Naive B cell (primary cell): Measurements from ENCODE around the gene ADGRG1. TPM values are rescaled to one million over a fixed set of nuclear protein-coding genes. Genes with fewer than 3 reads are reported as not detected.

Source experiments
- ATAC-seq, 2 donors: fragments of 150-1000 bp; cut with Tn5 transposase; 2 replicates each; pipeline ENCODE4 v1.10.0; 2021; ENCODE audit warnings: low read depth in 2 of 2, mild to moderate bottlenecking in 2 of 2, moderate library complexity in 2 of 2
- DNase-seq: peaks from one replicate; pipeline ENCODE4 v3.0.0; 2022
- H3K27ac Mint-ChIP-seq, 6 donors: one replicate each; pipeline ENCODE4 v1.8.0; 2020 to 2022; ENCODE audit warnings: mild to moderate bottlenecking in 6 of 6, mixed read lengths in 6 of 6, moderate library complexity in 5 of 6, inconsistent platforms in 2 of 6
- H3K27me3 Mint-ChIP-seq, 3 donors: one replicate each; pipeline ENCODE4 v1.8.0; 2021 to 2022; ENCODE audit warnings: mixed read lengths in 3 of 3, mild to moderate bottlenecking in 1 of 3
- H3K36me3 Mint-ChIP-seq, 2 donors: one replicate each; pipeline ENCODE4 v1.8.0; 2020 to 2022; ENCODE audit warnings: mixed read lengths in 2 of 2, inconsistent platforms in 1 of 2, mild to moderate bottlenecking in 1 of 2
- H3K4me1 Mint-ChIP-seq, 3 donors: one replicate each; pipeline ENCODE4 v1.8.0; 2020 to 2022; ENCODE audit warnings: mixed read lengths in 3 of 3, inconsistent platforms in 1 of 3, mild to moderate bottlenecking in 1 of 3, moderate library complexity in 1 of 3
- H3K4me3 Mint-ChIP-seq, 8 donors: one replicate each; pipeline ENCODE4 v1.8.0; 2020 to 2022; ENCODE audit warnings: mild to moderate bottlenecking in 8 of 8, mixed read lengths in 8 of 8, moderate library complexity in 8 of 8, inconsistent platforms in 2 of 8
- H3K9me3 Mint-ChIP-seq, 7 donors: one replicate each; pipeline ENCODE4 v1.8.0; 2020 to 2022; ENCODE audit warnings: mixed read lengths in 7 of 7, mild to moderate bottlenecking in 5 of 7, inconsistent platforms in 2 of 7, moderate library complexity in 1 of 7
- polyA plus RNA-seq, 6 donors: library from polyadenylated mRNA; unstranded; fragments of 300-500 nt; fragmentation: Illumina TruSeq; gene quantifications; one replicate each; pipeline ENCODE4 v1.2.3, GENCODE V29; 2021; ENCODE audit warnings: low read depth in 6 of 6

ADGRG1 gene
- polyA plus RNA-seq, 6 donors from 2014 or later = 0.17 to 0.72 (median 0.65) TPM; not detected in 1

DNA sequence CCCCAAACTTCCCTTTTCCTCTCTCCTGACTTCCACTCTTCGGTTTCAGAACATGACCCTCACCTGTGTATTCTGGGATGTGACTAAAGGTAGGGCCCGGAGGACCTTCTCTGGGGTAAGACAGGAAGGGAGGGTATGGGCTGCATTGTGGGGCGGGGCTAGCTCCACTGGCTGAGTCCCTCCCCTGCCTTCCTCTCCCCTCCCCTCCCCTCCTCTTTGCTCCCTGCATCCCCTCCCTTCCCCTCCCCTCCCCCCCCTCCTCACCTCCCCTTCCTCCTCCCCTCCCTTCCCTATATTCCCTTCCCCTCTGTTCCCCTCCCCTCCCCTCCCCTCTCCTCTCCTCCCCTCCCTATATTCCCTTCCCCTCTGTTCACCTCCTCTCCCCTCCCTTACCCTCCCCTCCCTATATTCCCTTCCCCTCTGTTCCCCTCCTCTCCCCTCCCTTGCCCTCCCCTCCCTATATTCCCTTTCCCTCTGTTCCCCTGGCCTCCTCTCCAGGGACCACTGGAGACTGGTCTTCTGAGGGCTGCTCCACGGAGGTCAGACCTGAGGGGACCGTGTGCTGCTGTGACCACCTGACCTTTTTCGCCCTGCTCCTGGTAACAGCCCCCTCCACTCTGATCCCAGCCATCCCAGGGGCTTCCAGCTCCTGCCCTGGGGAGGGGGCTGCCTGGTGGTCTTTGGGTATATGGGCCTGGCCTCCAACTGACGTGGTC is 51.5 kb downstream of the ADGRG1 start:
- H3K4me1 Mint-ChIP-seq = peaks cover 0 to 7% (median 0%) of the 10 kb centered on the region in 3 donors
- H3K9me3 Mint-ChIP-seq = no peaks in the 10 kb centered on the region
- peak overlapping the region in 2 of 6 donors; percentile 44 to 74 for H3K27ac Mint-ChIP-seq
- H3K4me3 Mint-ChIP-seq = no peak overlapping the region
- DNase-seq (no peak), ATAC-seq (no peak)
- no peaks in the 10 kb centered on the region for H3K27me3 Mint-ChIP-seq
- no peaks in the 10 kb centered on the region for H3K36me3 Mint-ChIP-seq

DNA sequence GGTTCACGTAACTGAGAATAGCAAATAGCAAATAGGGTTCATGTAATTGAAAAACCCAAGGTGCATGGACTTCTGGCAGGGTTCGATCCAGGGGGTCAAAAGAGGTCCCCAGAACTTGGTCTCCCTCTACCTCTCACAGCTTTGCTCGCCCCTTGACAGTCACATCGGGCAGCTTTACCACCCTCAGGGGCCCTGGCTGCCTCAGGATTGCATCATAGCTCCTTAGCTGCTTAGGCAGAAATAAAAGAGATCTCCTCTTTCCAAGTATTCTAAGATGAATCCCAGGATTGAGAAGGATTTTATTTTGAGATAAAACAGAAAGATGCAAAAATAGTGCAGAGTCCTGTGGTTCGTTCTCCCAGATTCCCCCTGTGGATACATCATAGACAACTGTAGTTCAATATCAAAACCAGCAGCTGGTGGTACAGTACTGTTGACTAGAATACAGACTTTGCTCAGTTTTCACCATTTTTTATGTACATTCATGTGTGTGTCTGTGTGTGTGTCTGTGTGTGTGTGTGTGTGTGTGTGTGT is 52.5 kb downstream of the ADGRG1 start:
- no peak overlapping the region for H3K27ac Mint-ChIP-seq
- peaks cover 0 to 7% (median 0%) of the 10 kb centered on the region in 3 donors for H3K4me1 Mint-ChIP-seq
- no peaks in the 10 kb centered on the region for H3K9me3 Mint-ChIP-seq
- ATAC-seq = no peak
- no peak overlapping the region for H3K4me3 Mint-ChIP-seq
- no peak for DNase-seq
- no peaks in the 10 kb centered on the region for H3K27me3 Mint-ChIP-seq
- H3K36me3 Mint-ChIP-seq = no peaks in the 10 kb centered on the region

DNA sequence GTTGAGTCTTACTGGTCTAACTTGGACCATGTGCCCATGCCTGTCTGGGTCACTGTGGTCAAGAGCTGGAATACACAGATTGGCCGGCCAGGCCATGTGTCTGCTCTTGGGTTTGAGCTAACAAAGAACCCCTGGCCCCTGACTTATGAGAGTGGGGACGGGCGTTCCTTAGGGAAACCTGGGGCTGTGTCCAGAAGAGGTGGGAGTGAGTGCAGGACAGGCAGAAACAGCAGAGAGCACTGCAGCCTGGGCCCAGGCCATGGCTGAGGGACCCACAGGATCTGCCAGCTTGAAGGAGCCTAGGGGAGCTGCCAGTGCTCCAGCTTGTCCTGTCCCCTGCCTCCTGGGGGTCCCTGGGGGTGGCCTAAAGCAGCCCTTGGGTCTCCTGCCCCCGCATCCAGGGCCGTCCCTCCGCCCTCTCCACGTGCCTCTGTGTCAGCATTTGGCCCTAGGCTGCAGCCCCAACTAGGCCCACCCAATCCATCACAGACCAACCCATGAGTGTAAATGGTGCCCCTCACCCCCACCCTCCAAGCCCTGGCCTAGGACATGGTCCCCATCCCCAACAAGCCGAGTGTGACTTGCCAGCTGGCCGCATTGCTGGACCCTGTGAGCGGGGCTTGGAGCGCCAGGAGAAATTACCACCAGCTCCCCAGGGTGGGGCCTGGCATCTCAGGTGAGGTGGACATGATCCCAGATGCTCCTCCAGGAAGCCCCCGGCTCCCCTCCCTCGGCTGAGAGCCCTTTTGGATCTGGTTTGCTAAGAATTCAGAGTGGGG is 53.7 kb downstream of the ADGRG1 start:
- Mint-ChIP-seq H3K4me1 (peaks cover 0 to 7% (median 0%) of the 10 kb centered on the region in 3 donors), H3K9me3 (no peaks in the 10 kb centered on the region), H3K36me3 (no peaks in the 10 kb centered on the region), H3K27ac (no peak overlapping the region), H3K4me3 (no peak overlapping the region), H3K27me3 (no peaks in the 10 kb centered on the region)
- no peak for DNase-seq
- ATAC-seq = no peak

DNA sequence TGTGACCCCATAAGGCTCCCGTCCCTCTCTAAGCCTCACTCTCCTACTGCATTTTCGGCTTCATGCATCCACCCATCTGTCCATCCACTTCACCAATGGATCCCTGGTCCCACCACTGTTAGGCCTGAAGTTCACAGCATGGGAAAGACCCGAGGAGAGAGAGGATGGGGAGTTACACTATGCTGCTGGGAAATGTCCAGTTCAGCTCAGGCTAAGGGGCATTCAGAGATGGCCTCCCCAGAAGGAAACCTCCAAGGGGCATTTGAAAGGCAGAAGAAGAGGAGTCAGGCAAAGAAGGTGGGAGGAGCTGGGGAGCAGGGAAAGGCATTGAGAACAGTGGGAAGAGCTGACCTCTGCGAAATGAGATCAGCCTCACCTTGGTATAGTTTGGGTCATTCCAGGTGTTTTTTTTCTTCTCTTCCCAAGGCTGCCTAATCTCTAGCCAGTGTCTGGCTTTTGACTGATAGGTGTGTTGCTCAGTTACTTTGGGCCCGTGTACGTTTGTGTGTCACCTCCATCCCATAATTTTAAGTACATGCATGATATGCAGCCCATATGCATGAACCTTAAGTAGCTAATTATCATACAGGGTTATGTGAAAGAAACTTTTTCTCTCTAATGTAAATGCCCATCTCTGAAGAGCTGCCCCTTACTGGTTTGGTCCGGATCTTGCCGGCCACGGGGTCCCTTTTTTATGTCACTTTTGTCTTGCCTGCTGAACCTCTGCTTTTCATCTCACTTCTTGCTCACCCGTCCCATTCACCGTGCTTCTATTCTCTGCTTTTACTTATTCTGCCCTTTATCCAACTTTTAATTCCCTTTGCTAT is 54.6 kb downstream of the ADGRG1 start:
- Mint-ChIP-seq H3K27me3 (no peaks in the 10 kb centered on the region), H3K27ac (no peak overlapping the region), H3K4me3 (no peak overlapping the region), H3K9me3 (no peaks in the 10 kb centered on the region), H3K36me3 (no peaks in the 10 kb centered on the region), H3K4me1 (peaks cover 0 to 7% (median 0%) of the 10 kb centered on the region in 3 donors)
- DNase-seq (no peak), ATAC-seq (no peak)

DNA sequence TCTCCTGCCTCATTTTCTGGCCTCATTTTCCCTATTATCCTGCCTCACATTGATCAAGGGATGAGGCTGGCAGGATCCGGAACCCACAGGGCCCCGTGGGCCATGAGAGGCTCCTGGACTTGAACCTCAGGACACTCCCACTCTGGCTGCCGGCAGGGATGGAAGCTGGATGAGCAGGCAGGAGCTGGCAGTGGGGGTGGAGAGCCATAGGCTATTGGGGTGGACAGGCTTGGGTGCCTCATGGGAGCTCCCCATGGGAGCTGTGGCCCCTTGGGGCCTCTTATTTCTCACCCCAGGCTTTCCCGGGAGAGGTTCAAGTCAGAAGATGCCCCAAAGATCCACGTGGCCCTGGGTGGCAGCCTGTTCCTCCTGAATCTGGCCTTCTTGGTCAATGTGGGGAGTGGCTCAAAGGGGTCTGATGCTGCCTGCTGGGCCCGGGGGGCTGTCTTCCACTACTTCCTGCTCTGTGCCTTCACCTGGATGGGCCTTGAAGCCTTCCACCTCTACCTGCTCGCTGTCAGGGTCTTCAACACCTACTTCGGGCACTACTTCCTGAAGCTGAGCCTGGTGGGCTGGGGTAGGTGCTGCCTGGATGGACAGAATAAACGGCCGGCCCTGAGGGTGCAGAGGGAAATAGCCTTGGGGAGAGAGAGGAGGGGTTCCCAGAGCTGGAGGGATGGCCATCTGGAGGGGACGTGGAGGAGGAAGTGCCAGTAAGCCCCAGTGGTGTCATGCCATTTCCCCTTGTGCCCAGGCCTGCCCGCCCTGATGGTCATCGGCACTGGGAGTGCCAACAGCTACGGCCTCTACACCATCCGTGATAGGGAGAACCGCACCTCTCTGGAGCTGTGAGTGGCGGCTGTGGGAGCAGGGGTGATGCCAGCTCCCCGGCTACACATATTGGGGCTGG is 55.5 kb downstream of the ADGRG1 start:
- ATAC-seq (no peak), DNase-seq (no peak)
- H3K27ac Mint-ChIP-seq = peak overlapping the region in 1 of 6 donors; percentile 48
- H3K4me3 Mint-ChIP-seq = no peak overlapping the region
- H3K9me3 Mint-ChIP-seq = no peaks in the 10 kb centered on the region
- peaks cover under 1 to 7% (median 3%) of the 10 kb centered on the region in 3 donors for H3K4me1 Mint-ChIP-seq
- no peaks in the 10 kb centered on the region for H3K36me3 Mint-ChIP-seq
- H3K27me3 Mint-ChIP-seq = no peaks in the 10 kb centered on the region

DNA sequence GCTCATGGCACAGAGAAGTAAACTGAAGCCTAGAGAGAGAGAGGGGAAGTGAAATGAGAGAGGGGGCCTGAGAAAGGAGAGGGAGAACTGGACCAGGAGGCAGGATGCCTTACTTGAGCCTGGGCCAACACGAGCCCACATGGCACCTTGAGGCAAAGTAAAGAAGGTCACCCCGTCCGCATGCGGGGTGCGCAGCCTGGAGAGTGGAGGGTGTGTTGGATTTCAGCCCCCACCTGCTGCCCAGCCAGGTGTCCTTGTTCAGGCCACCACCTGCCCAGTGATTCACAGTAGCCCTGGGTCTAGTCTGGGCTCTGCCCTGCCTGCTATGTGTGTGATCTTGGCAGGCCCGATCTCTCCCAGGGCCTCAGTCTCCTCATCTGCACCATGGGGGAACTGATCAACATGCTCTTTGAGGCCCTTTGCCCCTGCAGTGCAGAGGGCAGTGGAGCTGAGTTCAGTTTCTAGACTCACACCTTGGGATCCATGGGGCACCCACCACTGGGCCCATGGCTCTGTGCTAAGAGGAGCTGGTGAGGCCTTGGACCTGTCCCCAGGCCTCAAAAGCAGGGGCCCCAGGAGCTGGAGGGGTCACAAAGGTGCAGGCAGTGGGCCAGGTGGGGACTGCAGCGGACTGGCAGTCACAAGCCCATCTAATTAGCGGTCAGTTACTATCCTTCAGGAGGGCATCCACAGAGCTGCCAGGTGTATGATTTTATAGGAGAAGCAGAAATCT is 56.4 kb downstream of the ADGRG1 start:
- H3K27ac Mint-ChIP-seq = peak overlapping the region in 2 of 6 donors; percentile 48 to 83
- H3K36me3 Mint-ChIP-seq = no peaks in the 10 kb centered on the region
- H3K9me3 Mint-ChIP-seq = no peaks in the 10 kb centered on the region
- DNase-seq = no peak
- no peak for ATAC-seq
- H3K4me1 Mint-ChIP-seq = peaks cover 10 to 12% (median 10%) of the 10 kb centered on the region in 3 donors
- no peaks in the 10 kb centered on the region for H3K27me3 Mint-ChIP-seq
- no peak overlapping the region for H3K4me3 Mint-ChIP-seq

DNA sequence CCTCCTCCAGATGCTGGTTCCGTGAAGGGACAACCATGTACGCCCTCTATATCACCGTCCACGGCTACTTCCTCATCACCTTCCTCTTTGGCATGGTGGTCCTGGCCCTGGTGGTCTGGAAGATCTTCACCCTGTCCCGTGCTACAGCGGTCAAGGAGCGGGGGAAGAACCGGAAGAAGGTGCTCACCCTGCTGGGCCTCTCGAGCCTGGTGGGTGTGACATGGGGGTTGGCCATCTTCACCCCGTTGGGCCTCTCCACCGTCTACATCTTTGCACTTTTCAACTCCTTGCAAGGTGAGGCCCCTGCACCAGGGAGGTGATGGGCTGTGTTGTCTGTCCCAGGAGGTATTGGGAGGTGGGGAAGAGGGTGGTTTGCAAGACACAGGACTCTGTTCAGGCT is 57.2 kb downstream of the ADGRG1 start:
- H3K4me3 Mint-ChIP-seq = no peak overlapping the region
- H3K27ac Mint-ChIP-seq = peak overlapping the region in 1 of 6 donors; percentile 11

DNA sequence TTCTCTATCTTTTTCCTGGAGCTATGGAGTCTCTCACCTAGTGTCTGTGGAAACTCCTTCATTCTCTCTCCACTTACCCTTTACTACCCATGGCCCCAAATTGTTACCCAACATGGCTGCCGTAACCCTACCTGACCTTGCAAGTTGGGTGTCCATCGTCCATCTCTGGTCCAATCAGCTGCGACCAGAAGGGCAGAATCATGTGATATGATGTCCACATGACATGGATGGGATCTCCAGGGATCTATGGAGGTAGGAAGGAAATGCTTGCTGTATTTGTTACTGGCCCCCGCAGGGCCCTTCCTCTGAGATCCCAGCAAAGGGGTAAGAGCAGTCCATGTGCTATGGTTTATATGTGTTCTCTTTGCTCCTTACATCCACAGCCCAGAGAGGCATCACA is 58.1 kb downstream of the ADGRG1 start:
- Mint-ChIP-seq H3K4me3 (no peak overlapping the region), H3K36me3 (no peaks in the 10 kb centered on the region), H3K27me3 (no peaks in the 10 kb centered on the region), H3K4me1 (peaks cover 17 to 30% (median 19%) of the 10 kb centered on the region in 3 donors), H3K9me3 (no peaks in the 10 kb centered on the region), H3K27ac (peak overlapping the region in 1 of 6 donors; percentile 14)
- DNase-seq (no peak), ATAC-seq (no peak)

More for the DNA sequence above, 57.2 kb downstream of the ADGRG1 start:
- Mint-ChIP-seq H3K27me3 (no peaks in the 10 kb centered on the region), H3K4me1 (peaks cover 12 to 21% (median 14%) of the 10 kb centered on the region in 3 donors), H3K36me3 (no peaks in the 10 kb centered on the region), H3K9me3 (no peaks in the 10 kb centered on the region)
- DNase-seq (no peak), ATAC-seq (no peak)

DNA sequence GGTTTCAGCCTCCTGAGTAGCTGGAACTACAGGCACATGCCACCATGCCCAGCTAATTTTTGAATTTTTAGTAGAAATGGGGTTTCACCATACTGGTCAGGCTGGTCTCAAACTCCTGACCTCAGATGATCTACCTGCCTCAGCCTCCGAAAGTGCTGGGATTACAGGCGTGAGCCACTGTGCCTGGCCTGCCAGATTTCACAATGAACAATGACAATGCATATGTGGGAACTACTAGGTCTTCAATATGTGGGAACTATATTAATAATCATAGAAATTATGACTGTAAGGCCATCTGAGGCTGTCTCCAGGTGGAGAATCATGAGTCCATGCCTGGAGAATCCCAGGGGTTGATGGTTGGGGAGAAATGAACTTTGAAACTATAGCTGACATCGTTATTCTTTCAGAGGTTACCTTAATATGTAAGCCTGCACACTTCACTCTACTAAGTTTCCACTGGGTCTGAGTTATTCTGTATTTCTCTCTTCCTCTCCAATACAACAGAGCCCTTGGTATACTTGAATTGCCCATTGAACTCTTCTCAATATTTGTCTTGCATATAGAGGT is 59.0 kb downstream of the ADGRG1 start:
- no peak for DNase-seq
- Mint-ChIP-seq H3K27ac (peak overlapping the region; percentile 76 to 97 (median 90)), H3K9me3 (no peaks in the 10 kb centered on the region)

DNA sequence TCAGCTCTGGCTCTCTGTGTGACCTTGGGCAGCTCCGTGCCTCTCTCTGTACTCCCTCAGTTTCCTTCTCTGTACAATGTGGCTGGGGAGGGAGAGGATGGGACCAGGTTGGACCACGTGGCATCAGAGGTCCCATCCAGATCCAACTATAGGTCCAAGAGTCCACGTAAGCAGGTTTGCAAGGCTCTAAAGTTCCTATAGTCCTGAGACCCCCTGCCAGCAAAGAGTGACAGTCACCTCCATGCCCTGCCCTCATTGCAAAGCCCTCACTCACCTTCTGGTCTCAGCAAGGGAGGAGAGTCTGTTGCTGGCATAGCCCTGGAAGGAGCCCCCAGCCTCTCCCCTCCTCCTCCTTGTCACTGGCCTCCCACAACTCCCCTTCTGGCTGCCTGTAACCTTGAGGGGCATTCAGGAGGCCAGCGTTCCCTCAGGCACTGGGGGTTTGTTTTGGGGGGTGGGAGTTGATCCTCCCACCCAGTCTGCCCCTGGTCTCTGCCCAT is 60.1 kb downstream of the ADGRG1 start:
- no peak for DNase-seq
- Mint-ChIP-seq H3K4me1 (peaks cover 17 to 33% (median 23%) of the 10 kb centered on the region in 3 donors), H3K36me3 (no peaks in the 10 kb centered on the region), H3K27me3 (no peaks in the 10 kb centered on the region), H3K9me3 (no peaks in the 10 kb centered on the region), H3K4me3 (no peak overlapping the region), H3K27ac (peak overlapping the region in 5 of 6 donors; percentile 76 to 97 (median 93))
- no peak for ATAC-seq

More for the DNA sequence above, 59.0 kb downstream of the ADGRG1 start:
- Mint-ChIP-seq H3K36me3 (no peaks in the 10 kb centered on the region), H3K4me1 (peaks cover 17 to 33% (median 23%) of the 10 kb centered on the region in 3 donors), H3K4me3 (no peak overlapping the region), H3K27me3 (no peaks in the 10 kb centered on the region)
- no peak for ATAC-seq

DNA sequence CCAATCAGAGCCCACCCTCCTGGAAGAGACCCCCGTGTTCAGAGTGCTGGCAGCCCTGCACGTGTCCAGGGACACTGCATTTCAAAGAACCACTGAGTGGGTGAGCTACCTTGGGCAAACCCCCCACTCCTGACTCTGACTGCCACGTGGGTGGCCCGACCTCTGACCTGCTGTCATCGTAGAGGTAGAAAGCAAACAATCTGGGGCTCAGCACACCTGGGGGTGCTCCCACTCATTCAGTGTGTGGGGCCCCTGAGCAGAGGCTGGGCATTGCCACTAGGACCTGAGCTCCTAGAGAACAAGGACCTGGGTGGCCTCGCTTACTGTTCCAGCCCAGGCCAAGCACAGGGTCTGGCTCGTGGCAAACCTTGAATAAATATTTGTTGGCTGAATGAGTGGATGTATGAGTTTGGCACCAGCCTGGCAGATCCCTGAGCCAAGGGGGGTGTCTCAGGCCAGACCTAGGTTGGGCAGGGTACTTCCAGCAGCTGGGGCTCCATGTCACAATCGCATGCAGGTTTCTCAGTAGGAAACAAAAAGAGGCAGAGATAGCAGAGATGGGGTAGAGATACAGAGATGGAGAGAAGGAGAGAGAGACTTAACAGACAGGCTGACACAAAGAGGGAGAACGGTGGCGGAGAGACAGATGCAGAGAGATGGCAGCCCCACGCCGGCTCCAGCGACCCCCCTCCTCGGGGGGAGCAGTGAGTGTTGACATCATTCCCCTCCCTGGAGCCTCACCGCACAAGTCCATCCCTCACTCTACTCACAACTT is 60.7 kb downstream of the ADGRG1 start:
- Mint-ChIP-seq H3K4me3 (peak overlapping the region in 7 of 8 donors; percentile 56 to 87 (median 69)), H3K27ac (peak overlapping the region; percentile 80 to 98 (median 96))

More for the DNA sequence above, 60.7 kb downstream of the ADGRG1 start:
- Mint-ChIP-seq H3K36me3 (no peaks in the 10 kb centered on the region), H3K27me3 (no peaks in the 10 kb centered on the region), H3K9me3 (no peaks in the 10 kb centered on the region), H3K4me1 (peaks cover 17 to 33% (median 23%) of the 10 kb centered on the region in 3 donors)
- ATAC-seq (no peak), DNase-seq (no peak)
